WTC11 (cell line): ENCODE results near the gene CADM2. TPM values are rescaled to one million over a fixed set of nuclear protein-coding genes. Genes with fewer than 3 reads are reported as not detected.

Source experiments
- ATAC-seq: fragments of 200-7000 bp; cut with Tn5 transposase; 2 replicates; pipeline ENCODE4 v1.10.0; 2021; ENCODE audit warnings: mild to moderate bottlenecking, moderate library complexity
- CTCF ChIA-PET: fragments of 300-600 bp; sonication (Branson Sonifier 250); formaldehyde crosslinking; loops from one replicate; lab custom pipeline; 2021; ENCODE audit warnings: antibody characterized with exemption; lab: Charles Lee
- POLR2A ChIA-PET: fragments of 350-600 bp; sonication (Branson Sonifier 250); formaldehyde crosslinking; loops from one replicate; lab custom pipeline; 2021; ENCODE audit warnings: antibody characterized with exemption; lab: Charles Lee
- DNase-seq: peaks from one replicate; pipeline ENCODE4 v3.0.0; 2021; ENCODE audit warnings: low spot score
- H3K27ac Mint-ChIP-seq: 2 replicates; pipeline ENCODE4 v1.8.0; 2021; ENCODE audit warnings: mixed read lengths
- H3K27me3 Mint-ChIP-seq: 2 replicates; pipeline ENCODE4 v1.8.0; 2021; ENCODE audit warnings: low read depth, mild to moderate bottlenecking, moderate library complexity, mixed read lengths
- H3K36me3 Mint-ChIP-seq: 2 replicates; pipeline ENCODE4 v1.8.0; 2021; ENCODE audit warnings: mixed read lengths
- H3K4me1 Mint-ChIP-seq: 2 replicates; pipeline ENCODE4 v1.8.0; 2022; ENCODE audit warnings: mixed read lengths
- H3K4me3 Mint-ChIP-seq: 2 replicates; pipeline ENCODE4 v1.8.0; 2021; ENCODE audit warnings: mild to moderate bottlenecking, moderate library complexity, mixed read lengths
- H3K9me3 Mint-ChIP-seq: 2 replicates; pipeline ENCODE4 v1.8.0; 2021; ENCODE audit warnings: mixed read lengths
- ATF6 ChIP-seq: sonication (generic); formaldehyde crosslinking; IDR thresholded peaks from 2 replicates; pipeline ENCODE4 v1.8.1; 2023; ENCODE audit warnings: mild to moderate bottlenecking, missing genetic modification reagents
- FOXK1 ChIP-seq: sonication (generic); formaldehyde crosslinking; IDR thresholded peaks from 2 replicates; pipeline ENCODE4 v1.8.0; 2022; ENCODE audit warnings: mild to moderate bottlenecking, moderate library complexity, missing genetic modification reagents
- HMGXB4 ChIP-seq: sonication (generic); formaldehyde crosslinking; IDR thresholded peaks from 2 replicates; pipeline ENCODE4 v1.8.1; 2023; ENCODE audit warnings: mild to moderate bottlenecking, moderate library complexity, missing genetic modification reagents
- MXD4 ChIP-seq: fragments of 250-450 bp; sonication (Bioruptor Pico); IDR thresholded peaks from 2 replicates; pipeline ENCODE4 v1.8.0; 2021; ENCODE audit warnings: mild to moderate bottlenecking, moderate library complexity, borderline replicate concordance
- SMAD3 ChIP-seq: sonication (generic); formaldehyde crosslinking; IDR thresholded peaks from 2 replicates; pipeline ENCODE4 v1.8.0; 2022; ENCODE audit warnings: missing genetic modification reagents, mild to moderate bottlenecking, borderline replicate concordance
- ZMAT4 ChIP-seq: fragments of 250-450 bp; sonication (Bioruptor Pico); IDR thresholded peaks from 2 replicates; pipeline ENCODE4 v1.9.0; 2021; ENCODE audit warnings: mild to moderate bottlenecking
- ZNF416 ChIP-seq: fragments of 250-450 bp; sonication (Bioruptor Pico); IDR thresholded peaks from 2 replicates; pipeline ENCODE4 v1.9.0; 2021; ENCODE audit warnings: mild to moderate bottlenecking, inconsistent platforms
- ZNF425 ChIP-seq: fragments of 250-450 bp; sonication (Bioruptor Pico); conservative IDR thresholded peaks from 2 replicates; pipeline ENCODE4 v1.9.0; 2021; ENCODE audit warnings: mild to moderate bottlenecking
- ZSCAN18 ChIP-seq: fragments of 250-450 bp; sonication (Bioruptor Pico); IDR thresholded peaks from 2 replicates; pipeline ENCODE4 v2.1.2; 2022; ENCODE audit warnings: mild to moderate bottlenecking, moderate library complexity
- total RNA-seq: library from RNA; stranded (reverse); gene quantifications from 3 replicates; pipeline ENCODE4 v1.2.3, GENCODE V29; 2021
- TF ChIP-seq, protein P1 (sequence below): fragments of 250-450 bp; sonication (Bioruptor Pico); IDR thresholded peaks from 2 replicates; pipeline ENCODE4 v1.8.0; 2021; ENCODE audit warnings: mild to moderate bottlenecking
- TF ChIP-seq, protein P2 (sequence below): fragments of 250-450 bp; sonication (Bioruptor Pico); IDR thresholded peaks from 2 replicates; pipeline ENCODE4 v1.9.0; 2021; ENCODE audit warnings: moderate library complexity, mild to moderate bottlenecking, inconsistent platforms, borderline replicate concordance
- TF ChIP-seq, protein P3 (sequence below): fragments of 200-600 bp; IDR thresholded peaks from 2 replicates; pipeline ENCODE4 v1.8.0; 2022; ENCODE audit warnings: antibody characterized with exemption
- TF ChIP-seq, protein P4 (sequence below): sonication (generic); formaldehyde crosslinking; IDR thresholded peaks from 2 replicates; pipeline ENCODE4 v1.8.1; 2022; ENCODE audit warnings: missing genetic modification reagents, borderline replicate concordance

The CADM2 gene
- total RNA-seq, 1 experiment from 2014 or later: 18.8 TPM

GRCh38 chr3:85603378-85603777 lies 644.6 kb downstream of the CADM2 start (continued):
- TF ChIP-seq, protein P1, sequence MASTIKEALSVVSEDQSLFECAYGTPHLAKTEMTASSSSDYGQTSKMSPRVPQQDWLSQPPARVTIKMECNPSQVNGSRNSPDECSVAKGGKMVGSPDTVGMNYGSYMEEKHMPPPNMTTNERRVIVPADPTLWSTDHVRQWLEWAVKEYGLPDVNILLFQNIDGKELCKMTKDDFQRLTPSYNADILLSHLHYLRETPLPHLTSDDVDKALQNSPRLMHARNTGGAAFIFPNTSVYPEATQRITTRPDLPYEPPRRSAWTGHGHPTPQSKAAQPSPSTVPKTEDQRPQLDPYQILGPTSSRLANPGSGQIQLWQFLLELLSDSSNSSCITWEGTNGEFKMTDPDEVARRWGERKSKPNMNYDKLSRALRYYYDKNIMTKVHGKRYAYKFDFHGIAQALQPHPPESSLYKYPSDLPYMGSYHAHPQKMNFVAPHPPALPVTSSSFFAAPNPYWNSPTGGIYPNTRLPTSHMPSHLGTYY: no peak
- no peak for TF ChIP-seq ZMAT4 (CRISPR knock-in tag)
- TF ChIP-seq, protein P2, sequence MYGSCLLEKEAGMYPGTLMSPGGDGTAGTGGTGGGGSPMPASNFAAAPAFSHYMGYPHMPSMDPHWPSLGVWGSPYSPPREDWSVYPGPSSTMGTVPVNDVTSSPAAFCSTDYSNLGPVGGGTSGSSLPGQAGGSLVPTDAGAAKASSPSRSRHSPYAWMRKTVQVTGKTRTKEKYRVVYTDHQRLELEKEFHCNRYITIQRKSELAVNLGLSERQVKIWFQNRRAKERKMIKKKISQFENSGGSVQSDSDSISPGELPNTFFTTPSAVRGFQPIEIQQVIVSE: no peak

- H3K4me1 Mint-ChIP-seq: peaks cover 14% of the 10 kb centered on the region
Measured at GRCh38 chr3:85604641-85605040, 645.9 kb downstream of the CADM2 start.

More at GRCh38 chr3:85604641-85605040, 645.9 kb downstream of the CADM2 start:
- ATAC-seq: no peak
- H3K9me3 Mint-ChIP-seq: no peaks in the 10 kb centered on the region
- no peaks in the 10 kb centered on the region for H3K36me3 Mint-ChIP-seq
- DNase-seq: no peak
- peaks cover 27% of the 10 kb centered on the region for H3K27me3 Mint-ChIP-seq
- no peak overlapping the region for H3K4me3 Mint-ChIP-seq
- ChIA-PET CTCF (no interaction called here), POLR2A (no interaction called here)
- H3K27ac Mint-ChIP-seq: no peak overlapping the region
- TF ChIP-seq, protein P3, sequence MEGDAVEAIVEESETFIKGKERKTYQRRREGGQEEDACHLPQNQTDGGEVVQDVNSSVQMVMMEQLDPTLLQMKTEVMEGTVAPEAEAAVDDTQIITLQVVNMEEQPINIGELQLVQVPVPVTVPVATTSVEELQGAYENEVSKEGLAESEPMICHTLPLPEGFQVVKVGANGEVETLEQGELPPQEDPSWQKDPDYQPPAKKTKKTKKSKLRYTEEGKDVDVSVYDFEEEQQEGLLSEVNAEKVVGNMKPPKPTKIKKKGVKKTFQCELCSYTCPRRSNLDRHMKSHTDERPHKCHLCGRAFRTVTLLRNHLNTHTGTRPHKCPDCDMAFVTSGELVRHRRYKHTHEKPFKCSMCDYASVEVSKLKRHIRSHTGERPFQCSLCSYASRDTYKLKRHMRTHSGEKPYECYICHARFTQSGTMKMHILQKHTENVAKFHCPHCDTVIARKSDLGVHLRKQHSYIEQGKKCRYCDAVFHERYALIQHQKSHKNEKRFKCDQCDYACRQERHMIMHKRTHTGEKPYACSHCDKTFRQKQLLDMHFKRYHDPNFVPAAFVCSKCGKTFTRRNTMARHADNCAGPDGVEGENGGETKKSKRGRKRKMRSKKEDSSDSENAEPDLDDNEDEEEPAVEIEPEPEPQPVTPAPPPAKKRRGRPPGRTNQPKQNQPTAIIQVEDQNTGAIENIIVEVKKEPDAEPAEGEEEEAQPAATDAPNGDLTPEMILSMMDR: no peak
- TF ChIP-seq ZNF425 (CRISPR knock-in tag) (no peak), FOXK1 (CRISPR knock-in tag) (no peak), ZNF416 (CRISPR knock-in tag) (no peak), ZSCAN18 (CRISPR knock-in tag) (no peak), ATF6 (no peak), SMAD3 (CRISPR knock-in tag) (no peak), HMGXB4 (CRISPR knock-in tag) (no peak), MXD4 (CRISPR knock-in tag) (no peak)
- TF ChIP-seq, protein P4, sequence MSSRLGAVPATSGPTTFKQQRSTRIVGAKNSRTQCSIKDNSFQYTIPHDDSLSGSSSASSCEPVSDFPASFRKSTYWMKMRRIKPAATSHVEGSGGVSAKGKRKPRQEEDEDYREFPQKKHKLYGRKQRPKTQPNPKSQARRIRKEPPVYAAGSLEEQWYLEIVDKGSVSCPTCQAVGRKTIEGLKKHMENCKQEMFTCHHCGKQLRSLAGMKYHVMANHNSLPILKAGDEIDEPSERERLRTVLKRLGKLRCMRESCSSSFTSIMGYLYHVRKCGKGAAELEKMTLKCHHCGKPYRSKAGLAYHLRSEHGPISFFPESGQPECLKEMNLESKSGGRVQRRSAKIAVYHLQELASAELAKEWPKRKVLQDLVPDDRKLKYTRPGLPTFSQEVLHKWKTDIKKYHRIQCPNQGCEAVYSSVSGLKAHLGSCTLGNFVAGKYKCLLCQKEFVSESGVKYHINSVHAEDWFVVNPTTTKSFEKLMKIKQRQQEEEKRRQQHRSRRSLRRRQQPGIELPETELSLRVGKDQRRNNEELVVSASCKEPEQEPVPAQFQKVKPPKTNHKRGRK (CRISPR knock-in tag): no peak
- TF ChIP-seq, protein P1: no peak
